Small intestine (tissue), 7 donors: ENCODE measurements around the gene SDCCAG8. TPM values are rescaled to one million over a fixed set of nuclear protein-coding genes. Genes with fewer than 3 reads are reported as not detected.

Experiments used
- DNase-seq, 2 donors: peaks; one replicate each; pipeline versions ENCODE4 v3.0.0 to v3.0.0-alpha.2; 2013
- FAIRE-seq: peaks from 2 replicates; lab custom pipeline; 2012; peaks lifted over from hg19 to GRCh38; lab: Jason Lieb, UNC
- H3K27ac ChIP-seq, 3 donors: one replicate each; pipeline ENCODE4 v1.5.1; 2013; ENCODE audit warnings: low read length in 2 of 3, mild to moderate bottlenecking in 2 of 3, control low read depth in 1 of 3, inconsistent platforms in 1 of 3, low read depth in 1 of 3, moderate library complexity in 1 of 3
- H3K27me3 ChIP-seq, 3 donors: one replicate each; pipeline ENCODE4 v1.6.1; 2013; ENCODE audit warnings: low read length in 3 of 3, inconsistent platforms in 1 of 3; ENCODE audit not compliant: control insufficient read depth in 3 of 3, insufficient read depth in 3 of 3
- H3K36me3 ChIP-seq, 3 donors: one replicate each; pipeline ENCODE4 v1.6.1; 2013; ENCODE audit warnings: low read length in 3 of 3, inconsistent platforms in 1 of 3, low read depth in 1 of 3, mild to moderate bottlenecking in 1 of 3, moderate library complexity in 1 of 3; ENCODE audit not compliant: control insufficient read depth in 3 of 3, insufficient read depth in 2 of 3
- H3K4me1 ChIP-seq, 3 donors: one replicate each; pipeline ENCODE4 v1.6.1; 2013; ENCODE audit warnings: low read length in 2 of 3, inconsistent platforms in 1 of 3, low read depth in 1 of 3, mild to moderate bottlenecking in 1 of 3, moderate library complexity in 1 of 3; ENCODE audit not compliant: control insufficient read depth in 3 of 3, insufficient read depth in 2 of 3
- H3K4me3 ChIP-seq, 3 donors: one replicate each; pipeline ENCODE4 v1.5.1; 2013; ENCODE audit warnings: low read length in 3 of 3, control low read depth in 1 of 3, inconsistent platforms in 1 of 3, low read depth in 1 of 3, mild to moderate bottlenecking in 1 of 3, moderate library complexity in 1 of 3
- H3K9me3 ChIP-seq, 2 donors: one replicate each; pipeline ENCODE4 v1.6.1; 2013; ENCODE audit warnings: low read depth in 1 of 2, low read length in 1 of 2; ENCODE audit not compliant: control insufficient read depth in 2 of 2, insufficient read depth in 1 of 2
- WGBS, 3 donors: extraction: QIAGEN DNeasy Blood & Tissue Kit; methylation state at CpG; one replicate each; pipeline ENCODE4 v1.1.7; 2013; 5-methylcytosine and 5-hydroxymethylcytosine counted together
- polyA plus RNA-seq, 4 donors: library from polyadenylated mRNA; stranded (reverse) in 3 of 4; unstranded in 1 of 4; fragments of 200-250 nt in 3 of 4; fragments of 120-200 nt in 1 of 4; gene quantifications; one replicate each; pipeline versions ENCODE4 v1.2.1 to v1.2.3, GENCODE V29; 2013
- donor health status: healthy with polysubstance abuse.
- donor health status: control.
- donor health status: control.
- donor health status: Bipolar disorder and iron deficiency.
- donor health status: healthy.

The SDCCAG8 gene
- polyA plus RNA-seq, 4 donors, result 19.2 to 32.2 (median 23.6) TPM

- FAIRE-seq (no peak), DNase-seq (peak in 1 of 2 donors; percentile 33)
- Histone ChIP-seq H3K27me3 (no peaks in the 10 kb centered on the region), H3K4me1 (no peaks in the 10 kb centered on the region), H3K27ac (no peak overlapping the region), H3K36me3 (peaks cover 0 to 4% (median 0%) of the 10 kb centered on the region in 3 donors), H3K4me3 (no peak overlapping the region), H3K9me3 (no peaks in the 10 kb centered on the region)
Observed at GRCh38 chr1:243408479-243408878, 152.6 kb downstream of the SDCCAG8 start.

- no peaks in the 10 kb centered on the region for H3K36me3 ChIP-seq
- no peaks in the 10 kb centered on the region for H3K4me1 ChIP-seq
- no peak for FAIRE-seq
- DNase-seq, result peak in 1 of 2 donors; percentile 29
- no peaks in the 10 kb centered on the region for H3K9me3 ChIP-seq
- no peak overlapping the region for H3K27ac ChIP-seq
- no peak overlapping the region for H3K4me3 ChIP-seq
- WGBS, 3 donors, result 88 to 95% (median 92%) methylated on average over 2 of the region's 2 CpGs
- no peaks in the 10 kb centered on the region for H3K27me3 ChIP-seq
Observed at GRCh38 chr1:243409284-243409683, 153.4 kb downstream of the SDCCAG8 start.

GRCh38 chr1:243411472-243411871, 155.6 kb downstream of the SDCCAG8 start:
- Histone ChIP-seq H3K4me3 (no peak overlapping the region), H3K27me3 (no peaks in the 10 kb centered on the region), H3K9me3 (no peaks in the 10 kb centered on the region), H3K36me3 (peaks cover 0 to 2% (median 0%) of the 10 kb centered on the region in 3 donors), H3K4me1 (no peaks in the 10 kb centered on the region), H3K27ac (no peak overlapping the region)
- FAIRE-seq, result no peak
- no peak for DNase-seq
- WGBS, 3 donors, result 82 to 86% (median 85%) methylated on average over 5 of the region's 5 CpGs

- H3K27me3 ChIP-seq, result no peaks in the 10 kb centered on the region
- H3K36me3 ChIP-seq, result peaks cover 0 to 2% (median 0%) of the 10 kb centered on the region in 3 donors
- DNase-seq, result peak in 1 of 2 donors; percentile 6
- no peak overlapping the region for H3K4me3 ChIP-seq
- H3K9me3 ChIP-seq, result no peaks in the 10 kb centered on the region
- no peaks in the 10 kb centered on the region for H3K4me1 ChIP-seq
- FAIRE-seq, result no peak
- 66 to 74% (median 68%) methylated on average over 8 of the region's 8 CpGs for WGBS, 3 donors
- no peak overlapping the region for H3K27ac ChIP-seq
Observed at GRCh38 chr1:243413431-243414151, 157.8 kb downstream of the SDCCAG8 start.

GRCh38 chr1:243414152-243414494, 158.3 kb downstream of the SDCCAG8 start:
- no peak for DNase-seq
- no peak overlapping the region for H3K27ac ChIP-seq

GRCh38 chr1:243415663-243416408, 160.0 kb downstream of the SDCCAG8 start:
- Histone ChIP-seq H3K4me3 (no peak overlapping the region), H3K4me1 (no peaks in the 10 kb centered on the region), H3K27me3 (no peaks in the 10 kb centered on the region), H3K27ac (no peak overlapping the region), H3K36me3 (peaks cover 0 to 2% (median 0%) of the 10 kb centered on the region in 3 donors), H3K9me3 (no peaks in the 10 kb centered on the region)
- WGBS, 3 donors, result 80 to 87% (median 83%) methylated on average over 9 of the region's 9 CpGs
- FAIRE-seq (no peak), DNase-seq (no peak)

More at GRCh38 chr1:243414152-243414494, 158.3 kb downstream of the SDCCAG8 start:
- H3K9me3 ChIP-seq, result no peaks in the 10 kb centered on the region
- WGBS, 3 donors, result 96 to 98% (median 97%) methylated on average over 6 of the region's 6 CpGs
- no peaks in the 10 kb centered on the region for H3K27me3 ChIP-seq
- no peaks in the 10 kb centered on the region for H3K4me1 ChIP-seq
- no peak for FAIRE-seq
- peaks cover 0 to 2% (median 0%) of the 10 kb centered on the region in 3 donors for H3K36me3 ChIP-seq
- no peak overlapping the region for H3K4me3 ChIP-seq

GRCh38 chr1:243416495-243416894, 160.7 kb downstream of the SDCCAG8 start:
- H3K9me3 ChIP-seq, result no peaks in the 10 kb centered on the region
- H3K27me3 ChIP-seq, result no peaks in the 10 kb centered on the region
- peaks cover 0 to 2% (median 0%) of the 10 kb centered on the region in 3 donors for H3K36me3 ChIP-seq
- FAIRE-seq, result no peak
- no peak for DNase-seq
- H3K27ac ChIP-seq, result no peak overlapping the region
- no peak overlapping the region for H3K4me3 ChIP-seq
- H3K4me1 ChIP-seq, result no peaks in the 10 kb centered on the region

GRCh38 chr1:243420016-243420945, 164.4 kb downstream of the SDCCAG8 start:
- no peak overlapping the region for H3K27ac ChIP-seq
- 90 to 93% (median 92%) methylated on average over 7 of the region's 7 CpGs for WGBS, 3 donors

More at GRCh38 chr1:243420016-243420945, 164.4 kb downstream of the SDCCAG8 start:
- H3K9me3 ChIP-seq, result no peaks in the 10 kb centered on the region
- DNase-seq (no peak), FAIRE-seq (no peak)
- H3K4me1 ChIP-seq, result peaks cover 0 to 3% (median 0%) of the 10 kb centered on the region in 3 donors
- no peaks in the 10 kb centered on the region for H3K27me3 ChIP-seq
- H3K4me3 ChIP-seq, result no peak overlapping the region
- H3K36me3 ChIP-seq, result peaks cover 0 to 2% (median 0%) of the 10 kb centered on the region in 3 donors
